Measurements from ENCODE around the gene PBX1. TPM values are rescaled to one million over a fixed set of nuclear protein-coding genes. Genes with fewer than 3 reads are reported as not detected.

Gene PBX1
- total RNA-seq, 3 donors from 2014 or later (not counting 1 experiment from before 2014, with no cell fraction given): 0.54 to 3.5 (median 1.4) TPM

DNA sequence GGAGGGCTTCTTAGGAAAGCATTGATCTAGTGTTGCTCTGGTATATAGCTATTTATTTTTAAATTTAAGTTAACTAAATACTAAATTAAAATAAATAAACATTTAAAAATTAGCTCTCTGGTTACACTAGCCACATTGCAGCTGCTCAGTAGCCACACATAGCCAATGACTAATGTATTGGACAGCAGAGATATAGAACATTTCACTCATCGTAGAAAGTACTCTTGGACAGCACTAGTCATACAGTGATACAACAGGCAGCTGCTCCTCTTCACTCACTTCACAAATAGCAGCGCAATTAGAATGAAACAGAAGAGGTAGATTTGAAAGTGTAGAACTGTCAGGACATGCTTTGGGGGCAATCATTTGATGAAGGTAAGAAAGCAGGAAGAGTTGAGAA, 245.4 kb downstream of the PBX1 start:
- Mint-ChIP-seq H3K4me3 (no peak overlapping the region), H3K4me1 (peaks cover 0 to 8% of the 10 kb centered on the region in 2 donors), H3K9me3 (no peaks in the 10 kb centered on the region), H3K36me3 (no peaks in the 10 kb centered on the region), H3K27ac (no peak overlapping the region), H3K27me3 (ENCODE audit: low read depth in 2 of 2) (peaks cover 2 to 22% of the 10 kb centered on the region in 2 donors)
- Histone ChIP-seq H3K4me1 (ENCODE audit: control insufficient read depth, insufficient read depth, low read length) (no peaks in the 10 kb centered on the region), H3K27ac (ENCODE audit: low read length) (no peak overlapping the region), H3K9me3 (ENCODE audit: control insufficient read depth, insufficient read depth, low read length) (no peaks in the 10 kb centered on the region), H3K27me3 (ENCODE audit: control insufficient read depth, insufficient read depth, low read length) (no peaks in the 10 kb centered on the region), H3K4me3 (ENCODE audit: low read length) (no peak overlapping the region), H3K36me3 (ENCODE audit: control insufficient read depth, insufficient read depth, low read length) (no peaks in the 10 kb centered on the region)
- TF ChIP-seq CTCF (IDR thresholded peaks at IDR 0.05): no peak
- no peak for DNase-seq
- intact Hi-C loops (cut with micrococcal nuclease): no loop called here
- ATAC-seq: no peak
- 100% methylated on average over 1 of the region's 2 CpGs for WGBS (ENCODE audit: insufficient coverage)

- Mint-ChIP-seq H3K27ac (no peak overlapping the region), H3K4me3 (no peak overlapping the region), H3K36me3 (no peaks in the 10 kb centered on the region), H3K9me3 (no peaks in the 10 kb centered on the region), H3K4me1 (peaks cover 0 to 8% of the 10 kb centered on the region in 2 donors), H3K27me3 (ENCODE audit: low read depth in 2 of 2) (peaks cover 12 to 28% of the 10 kb centered on the region in 2 donors)
- DNase-seq (no peak), ATAC-seq (no peak)
- no peaks in the 10 kb centered on the region for H3K4me1 ChIP-seq (ENCODE audit: control insufficient read depth, insufficient read depth, low read length)
- no peak overlapping the region for H3K27ac ChIP-seq (ENCODE audit: low read length)
- no peaks in the 10 kb centered on the region for H3K36me3 ChIP-seq (ENCODE audit: control insufficient read depth, insufficient read depth, low read length)
- H3K9me3 ChIP-seq (ENCODE audit: control insufficient read depth, insufficient read depth, low read length): no peaks in the 10 kb centered on the region
- no peak for TF ChIP-seq CTCF (IDR thresholded peaks at IDR 0.05)
- H3K4me3 ChIP-seq (ENCODE audit: low read length): no peak overlapping the region
- intact Hi-C loops (cut with micrococcal nuclease): no loop called here
- no peaks in the 10 kb centered on the region for H3K27me3 ChIP-seq (ENCODE audit: control insufficient read depth, insufficient read depth, low read length)
- WGBS (ENCODE audit: insufficient coverage): 79% methylated on average over 4 of the region's 4 CpGs
Observed at GRCh38 chr1:164805399-164805798, 246.4 kb downstream of the PBX1 start.

DNA sequence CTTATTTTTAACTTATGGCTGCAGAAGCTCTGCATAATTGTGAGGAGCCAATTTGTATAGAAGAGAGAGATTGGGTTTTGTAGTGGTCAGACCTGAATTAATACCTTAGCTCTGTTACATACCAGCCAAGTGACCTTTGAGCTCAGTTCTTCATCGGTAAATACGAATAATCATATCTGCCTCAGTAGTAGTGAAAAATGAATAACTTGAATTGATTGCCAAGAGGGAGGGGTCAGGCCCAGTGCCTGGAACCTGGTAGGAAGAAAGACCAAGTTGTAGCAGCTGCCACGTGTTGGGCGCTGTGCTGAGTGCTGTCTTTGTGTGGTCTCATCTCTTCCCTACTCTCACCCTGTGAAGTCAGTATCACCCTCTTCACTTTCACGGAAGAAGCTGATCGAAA, 247.5 kb downstream of the PBX1 start:
- no peak overlapping the region for H3K27ac Mint-ChIP-seq
- H3K9me3 Mint-ChIP-seq: no peaks in the 10 kb centered on the region
- Histone ChIP-seq H3K4me3 (ENCODE audit: low read length) (no peak overlapping the region), H3K27me3 (ENCODE audit: control insufficient read depth, insufficient read depth, low read length) (no peaks in the 10 kb centered on the region), H3K9me3 (ENCODE audit: control insufficient read depth, insufficient read depth, low read length) (no peaks in the 10 kb centered on the region), H3K4me1 (ENCODE audit: control insufficient read depth, insufficient read depth, low read length) (no peaks in the 10 kb centered on the region), H3K36me3 (ENCODE audit: control insufficient read depth, insufficient read depth, low read length) (no peaks in the 10 kb centered on the region), H3K27ac (ENCODE audit: low read length) (no peak overlapping the region)
- no peaks in the 10 kb centered on the region for H3K36me3 Mint-ChIP-seq
- DNase-seq (no peak), ATAC-seq (no peak)
- no peak overlapping the region for H3K4me3 Mint-ChIP-seq
- peaks cover 0 to 8% of the 10 kb centered on the region in 2 donors for H3K4me1 Mint-ChIP-seq
- WGBS (ENCODE audit: insufficient coverage): 86% methylated on average over 6 of the region's 6 CpGs
- intact Hi-C loops (cut with micrococcal nuclease): no loop called here
- no peak for TF ChIP-seq CTCF (IDR thresholded peaks at IDR 0.05)
- peaks cover 24 to 25% of the 10 kb centered on the region in 2 donors for H3K27me3 Mint-ChIP-seq (ENCODE audit: low read depth in 2 of 2)

GRCh38 chr1:164813776-164814175, 254.8 kb downstream of the PBX1 start:
- Mint-ChIP-seq H3K9me3 (no peaks in the 10 kb centered on the region), H3K4me3 (no peak overlapping the region), H3K27me3 (ENCODE audit: low read depth in 2 of 2) (peaks cover 11 to 42% of the 10 kb centered on the region in 2 donors), H3K27ac (no peak overlapping the region), H3K4me1 (no peaks in the 10 kb centered on the region), H3K36me3 (no peaks in the 10 kb centered on the region)
- H3K4me1 ChIP-seq (ENCODE audit: control insufficient read depth, insufficient read depth, low read length): no peaks in the 10 kb centered on the region
- DNase-seq (no peak), ATAC-seq (no peak)
- intact Hi-C loops (cut with micrococcal nuclease): loop anchor here (10.0 kb wide), 1 partner anchor 61 kb away; no protein-coding TSS in a partner anchor
- no peak overlapping the region for H3K27ac ChIP-seq (ENCODE audit: low read length)
- no peaks in the 10 kb centered on the region for H3K9me3 ChIP-seq (ENCODE audit: control insufficient read depth, insufficient read depth, low read length)
- no peaks in the 10 kb centered on the region for H3K27me3 ChIP-seq (ENCODE audit: control insufficient read depth, insufficient read depth, low read length)
- TF ChIP-seq CTCF (IDR thresholded peaks at IDR 0.05): no peak
- WGBS (ENCODE audit: insufficient coverage): 78% methylated on average over 1 of the region's 1 CpG
- no peak overlapping the region for H3K4me3 ChIP-seq (ENCODE audit: low read length)
- no peaks in the 10 kb centered on the region for H3K36me3 ChIP-seq (ENCODE audit: control insufficient read depth, insufficient read depth, low read length)
